Adipocyte (in vitro differentiated cells): ENCODE measurements around the gene CCDC78.

Experiments used
- DNase-seq: peaks from one replicate; pipeline ENCODE4 v3.0.0-alpha.2; 2015; ENCODE audit warnings: low read depth
- H3K27me3 ChIP-seq: replicated peaks from 2 replicates; pipeline ENCODE4 v1.7.0; 2013; ENCODE audit warnings: mild to moderate bottlenecking, low read length, moderate library complexity; ENCODE audit not compliant: control insufficient read depth, insufficient read depth
- H3K36me3 ChIP-seq: 2 replicates; pipeline ENCODE4 v1.7.0; 2013; ENCODE audit warnings: low read length, mild to moderate bottlenecking, moderate library complexity; ENCODE audit not compliant: control insufficient read depth, insufficient read depth, severe bottlenecking
- H3K4me1 ChIP-seq: 2 replicates; pipeline ENCODE4 v1.7.0; 2013; ENCODE audit warnings: mild to moderate bottlenecking, low read length, moderate library complexity; ENCODE audit not compliant: control insufficient read depth, insufficient read depth
- H3K4me3 ChIP-seq: 2 replicates; pipeline ENCODE4 v1.7.0; 2013; ENCODE audit warnings: mild to moderate bottlenecking, low read length, moderate library complexity
- H3K9ac ChIP-seq: 2 replicates; pipeline ENCODE4 v1.7.0; 2013; ENCODE audit warnings: mild to moderate bottlenecking, low read length, moderate library complexity
- H3K9me3 ChIP-seq: 2 replicates; pipeline ENCODE4 v1.7.0; 2013; ENCODE audit warnings: mild to moderate bottlenecking, low read length, moderate library complexity; ENCODE audit not compliant: control insufficient read depth

Gene CCDC78

DNA sequence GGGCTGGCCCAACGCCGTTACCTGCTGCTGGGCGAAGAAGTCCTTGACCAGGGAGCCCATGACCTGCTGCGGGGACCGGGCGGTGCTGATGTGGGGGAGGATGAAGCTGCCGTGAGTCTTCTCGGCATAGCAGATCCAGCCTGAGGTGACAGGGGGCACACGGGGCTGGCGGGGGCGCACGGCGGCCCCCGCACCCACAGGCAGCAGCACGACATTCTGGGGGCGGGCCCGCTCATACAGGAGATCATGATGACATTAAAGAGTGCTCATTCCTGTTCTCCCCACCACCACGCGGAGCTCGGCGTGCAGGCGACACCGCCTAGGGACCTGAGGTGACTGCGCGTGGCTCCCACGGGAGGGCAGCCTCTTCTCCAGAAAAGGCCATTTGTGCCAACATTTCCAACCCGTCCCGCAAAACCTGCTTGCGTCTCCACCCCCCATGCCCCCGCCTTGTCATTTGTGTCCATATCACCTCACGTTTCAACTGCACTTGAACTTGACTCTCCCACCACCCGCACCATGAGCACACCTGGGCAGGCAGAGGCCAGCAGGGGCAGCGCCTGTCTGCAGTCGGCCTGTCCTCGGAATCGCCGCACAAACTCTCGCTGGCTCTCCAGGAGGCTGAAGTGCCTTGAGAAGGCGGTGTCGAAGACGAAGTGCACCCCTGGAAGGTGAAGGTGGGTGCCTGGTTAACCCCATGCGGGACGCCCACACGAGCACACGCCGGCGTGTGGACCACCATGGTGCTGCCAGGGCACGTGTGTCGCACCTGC, 8.2 kb upstream of the CCDC78 start:
- Histone ChIP-seq H3K27me3 (no peaks in the 10 kb centered on the region), H3K36me3 (peaks cover 46% of the 10 kb centered on the region), H3K4me3 (no peak overlapping the region), H3K9me3 (no peaks in the 10 kb centered on the region), H3K4me1 (no peaks in the 10 kb centered on the region), H3K9ac (no peak overlapping the region)
- DNase-seq: no peak

DNA sequence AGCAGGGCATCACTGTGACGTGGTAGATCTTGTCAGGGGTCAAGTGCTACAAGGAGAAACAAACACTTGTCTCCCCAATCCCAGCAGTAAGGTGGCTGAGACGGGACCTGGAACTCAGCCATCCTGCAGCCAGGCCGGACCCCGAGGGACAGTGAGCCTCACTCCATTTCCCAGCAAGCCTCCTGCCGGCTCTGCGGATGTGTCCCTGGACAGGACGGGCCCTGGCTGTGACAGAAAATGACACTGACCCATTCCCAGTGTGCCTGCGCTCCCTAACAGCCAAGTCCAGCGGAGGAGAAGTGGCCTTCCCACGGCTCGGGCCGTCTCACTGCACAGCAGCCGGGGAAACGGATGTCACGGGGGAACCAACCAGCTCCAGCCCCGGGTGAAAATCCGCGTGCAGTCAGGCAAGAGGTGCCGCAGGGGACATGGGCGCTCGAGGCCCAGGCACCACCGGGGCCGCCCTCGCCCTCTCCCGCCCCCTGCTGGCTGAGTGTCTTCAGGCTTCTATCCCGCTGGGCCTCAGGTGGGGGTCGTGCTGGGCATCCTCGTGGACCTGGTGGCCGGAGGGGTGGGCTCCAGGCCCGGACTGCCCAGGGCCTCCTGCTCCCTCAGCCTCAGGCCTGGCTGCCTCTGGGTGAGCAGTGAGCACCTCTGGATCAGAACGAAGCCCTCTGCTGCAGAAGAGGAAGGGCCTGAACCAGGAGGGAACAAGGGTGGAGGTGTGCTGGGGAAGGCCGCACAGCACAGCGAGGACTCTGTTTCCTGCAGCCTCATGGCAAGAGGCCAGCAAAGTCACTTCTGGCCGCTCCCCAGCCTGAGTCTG, 7.4 kb upstream of the CCDC78 start:
- no peak overlapping the region for H3K4me3 ChIP-seq
- peaks cover under 1% of the 10 kb centered on the region for H3K4me1 ChIP-seq
- no peaks in the 10 kb centered on the region for H3K27me3 ChIP-seq
- no peak for DNase-seq
- no peak overlapping the region for H3K9ac ChIP-seq
- H3K9me3 ChIP-seq: no peaks in the 10 kb centered on the region
- peaks cover 46% of the 10 kb centered on the region for H3K36me3 ChIP-seq

DNA sequence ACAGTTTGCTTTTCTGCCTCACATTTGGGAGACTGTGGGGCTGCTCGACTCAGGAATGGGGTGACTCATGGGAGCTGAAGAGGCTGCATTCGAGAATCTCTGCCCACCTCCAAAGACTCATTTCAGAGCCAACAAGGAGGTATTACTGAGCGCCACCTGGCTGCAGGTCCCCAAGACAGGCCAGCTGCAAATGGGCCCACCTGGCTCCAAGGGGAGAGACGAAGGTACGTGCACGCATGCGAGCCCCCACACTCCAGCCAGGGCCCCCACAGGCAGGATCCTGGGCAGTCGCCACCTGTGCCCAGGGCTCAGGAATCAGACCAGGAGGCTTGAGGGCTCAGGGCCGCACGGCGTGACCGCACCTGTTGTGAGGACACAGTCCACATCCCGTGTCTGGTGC, 6.7 kb upstream of the CCDC78 start:
- no peaks in the 10 kb centered on the region for H3K27me3 ChIP-seq
- peaks cover 3% of the 10 kb centered on the region for H3K4me1 ChIP-seq
- no peak overlapping the region for H3K9ac ChIP-seq
- H3K9me3 ChIP-seq: no peaks in the 10 kb centered on the region
- H3K4me3 ChIP-seq: no peak overlapping the region
- peaks cover 46% of the 10 kb centered on the region for H3K36me3 ChIP-seq
- DNase-seq: no peak

DNA sequence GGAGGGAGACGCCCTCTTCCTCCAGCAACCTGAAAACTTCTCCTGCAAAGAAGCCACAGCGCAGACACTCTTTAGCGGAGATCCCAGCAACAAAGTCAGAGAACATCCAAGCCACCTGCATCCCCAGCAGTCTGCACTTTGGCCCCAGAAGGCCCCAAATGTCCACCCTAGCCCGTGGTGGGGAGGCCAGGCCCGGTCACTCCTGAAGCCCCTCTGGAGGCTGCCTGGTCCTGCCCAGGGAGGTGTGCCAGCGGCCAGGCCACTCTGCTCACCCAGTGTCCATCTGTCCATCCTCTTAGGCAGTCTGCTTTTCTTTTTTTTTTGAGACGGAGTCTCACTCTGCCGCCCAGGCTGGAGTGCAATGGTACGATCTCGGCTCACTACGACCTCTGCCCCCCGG, 6.1 kb upstream of the CCDC78 start:
- no peak overlapping the region for H3K9ac ChIP-seq
- no peak overlapping the region for H3K4me3 ChIP-seq
- peaks cover 4% of the 10 kb centered on the region for H3K4me1 ChIP-seq
- no peaks in the 10 kb centered on the region for H3K9me3 ChIP-seq
- peaks cover 44% of the 10 kb centered on the region for H3K36me3 ChIP-seq
- H3K27me3 ChIP-seq: no peaks in the 10 kb centered on the region
- DNase-seq: no peak

DNA sequence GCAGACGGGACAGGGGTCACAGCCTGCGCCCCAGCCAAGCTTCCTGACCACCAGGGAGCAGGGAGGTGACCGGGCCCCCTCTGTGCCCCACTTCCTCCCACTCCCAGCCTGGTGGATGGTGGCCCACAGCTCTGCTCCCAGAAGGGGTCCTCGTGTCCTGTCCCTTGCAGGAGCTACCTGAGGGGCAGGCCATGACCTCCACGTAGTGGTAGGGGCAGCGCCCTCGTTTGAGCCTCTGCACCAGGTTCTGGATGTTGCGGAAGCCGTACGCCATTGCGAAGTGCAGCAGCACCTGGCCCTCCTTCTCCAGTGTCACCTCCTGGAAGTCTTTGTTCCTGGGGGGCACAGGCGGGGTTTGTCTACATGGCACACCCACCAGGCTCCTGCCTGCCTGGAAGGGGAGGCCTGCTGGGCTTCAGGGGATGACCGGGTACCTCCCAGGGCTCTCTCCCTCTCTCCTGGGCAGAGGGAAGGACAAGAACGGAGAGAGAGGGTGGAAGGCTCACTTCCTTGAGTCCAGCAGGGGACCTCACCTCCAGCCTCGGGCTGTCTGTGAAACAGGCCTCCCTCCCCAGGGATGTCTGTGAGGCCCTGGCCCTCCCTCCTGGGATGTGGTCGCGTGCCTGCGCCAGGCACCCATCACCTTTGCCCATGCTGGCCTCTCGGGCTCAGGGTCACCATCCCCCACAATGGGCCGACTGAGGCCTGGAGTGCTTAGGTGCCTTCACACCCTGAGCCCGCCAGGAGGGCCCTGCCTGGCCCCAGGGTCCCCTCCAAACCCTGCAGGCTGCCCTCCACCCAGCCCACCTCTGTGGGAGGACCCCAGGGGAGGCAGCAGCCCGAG, 4.6 kb upstream of the CCDC78 start:
- Histone ChIP-seq H3K4me1 (peaks cover 6% of the 10 kb centered on the region), H3K9me3 (no peaks in the 10 kb centered on the region), H3K27me3 (no peaks in the 10 kb centered on the region), H3K36me3 (peaks cover 30% of the 10 kb centered on the region), H3K9ac (no peak overlapping the region), H3K4me3 (no peak overlapping the region)
- DNase-seq: no peak

DNA sequence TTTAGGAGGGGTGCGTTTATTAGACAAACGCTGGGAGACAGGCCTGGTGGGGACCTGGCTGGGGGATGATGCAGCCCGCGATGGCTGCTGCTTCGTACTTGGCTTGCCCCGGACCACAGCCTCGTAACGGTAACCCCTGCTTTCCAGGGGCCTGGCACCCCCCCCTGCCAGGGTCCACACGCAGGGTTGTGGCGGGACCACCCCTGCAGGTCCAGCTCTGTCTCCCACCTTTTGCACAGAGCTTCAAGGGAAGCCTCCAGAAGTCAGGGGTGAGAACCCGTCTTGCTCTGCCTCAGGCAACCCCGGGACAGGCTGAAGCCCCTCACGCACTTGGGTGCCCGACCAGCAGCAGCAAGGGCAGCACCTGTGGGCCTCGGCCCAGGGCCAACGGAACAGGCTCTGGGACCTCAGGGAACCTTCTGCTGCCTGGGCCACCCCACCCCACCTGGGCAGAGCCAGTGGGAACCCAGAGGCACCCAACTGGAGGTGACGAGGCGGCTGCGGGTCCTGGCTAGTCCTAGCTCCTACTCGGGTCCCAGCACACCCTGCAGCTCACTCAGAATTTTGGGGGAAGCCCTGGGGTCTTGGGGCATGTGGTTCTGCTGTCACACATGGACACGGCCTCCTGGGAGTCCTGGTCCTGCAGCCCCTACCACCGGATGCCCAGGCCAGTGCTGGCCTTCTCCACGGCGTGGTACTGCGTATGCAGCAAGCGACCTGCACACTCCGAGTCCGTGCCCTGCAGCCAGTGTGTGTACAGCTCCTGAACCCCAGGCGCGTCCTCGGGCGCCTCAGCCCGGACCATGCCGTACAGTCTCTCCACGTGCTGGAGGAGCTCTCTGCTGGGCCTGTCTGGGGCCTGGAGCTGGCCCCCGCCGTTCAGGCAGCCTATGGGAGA, 3.8 kb upstream of the CCDC78 start:
- peaks cover 6% of the 10 kb centered on the region for H3K4me1 ChIP-seq
- H3K9ac ChIP-seq: no peak overlapping the region
- H3K27me3 ChIP-seq: no peaks in the 10 kb centered on the region
- H3K36me3 ChIP-seq: peaks cover 21% of the 10 kb centered on the region
- no peak overlapping the region for H3K4me3 ChIP-seq
- H3K9me3 ChIP-seq: no peaks in the 10 kb centered on the region
- no peak for DNase-seq

DNA sequence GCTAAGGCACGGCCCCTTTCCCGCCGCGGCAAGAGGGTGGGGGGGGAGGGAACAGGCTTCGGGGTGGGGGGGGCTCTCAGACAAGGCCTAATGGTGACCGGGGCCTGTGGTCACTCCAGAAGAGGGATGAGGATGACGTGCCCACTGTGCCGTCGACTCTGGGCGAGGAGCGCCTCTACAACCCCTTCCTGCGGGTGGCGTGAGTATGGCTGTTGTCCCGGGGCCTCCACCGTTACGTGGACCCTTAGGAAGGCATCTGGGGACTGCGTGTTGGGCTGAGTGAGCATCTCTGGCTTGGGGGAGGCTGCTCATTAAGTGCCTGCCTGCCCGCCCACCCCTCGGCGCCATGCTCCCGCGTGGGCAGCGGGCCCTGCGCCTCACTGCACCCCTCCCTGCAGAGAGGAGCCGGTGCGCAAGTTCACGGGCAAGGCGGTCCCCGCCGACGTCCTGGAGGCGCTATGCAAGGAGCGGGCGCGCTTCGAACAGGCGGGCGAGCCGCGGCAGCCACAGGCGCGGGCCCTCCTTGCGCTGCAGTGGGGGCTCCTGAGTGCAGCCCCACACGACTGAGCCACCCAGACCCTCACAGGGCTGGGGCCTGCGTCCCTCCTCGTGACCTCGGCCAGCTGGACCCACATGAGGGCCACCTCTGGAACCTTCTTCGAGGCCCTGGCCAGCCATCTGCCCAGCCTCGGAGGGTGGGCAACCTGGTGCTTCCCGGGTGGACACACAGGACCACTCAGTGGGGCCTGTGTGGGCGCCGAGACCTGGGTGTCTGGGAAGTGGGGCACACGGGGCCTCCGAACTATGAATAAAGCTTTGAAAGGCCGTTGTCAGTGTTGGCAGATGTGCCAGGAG, 2.9 kb upstream of the CCDC78 start:
- peak overlapping the region; percentile 68 for H3K4me3 ChIP-seq
- no peaks in the 10 kb centered on the region for H3K27me3 ChIP-seq
- no peaks in the 10 kb centered on the region for H3K9me3 ChIP-seq
- H3K36me3 ChIP-seq: peaks cover 13% of the 10 kb centered on the region
- H3K4me1 ChIP-seq: peaks cover 6% of the 10 kb centered on the region
- H3K9ac ChIP-seq: no peak overlapping the region
- DNase-seq: no peak

DNA sequence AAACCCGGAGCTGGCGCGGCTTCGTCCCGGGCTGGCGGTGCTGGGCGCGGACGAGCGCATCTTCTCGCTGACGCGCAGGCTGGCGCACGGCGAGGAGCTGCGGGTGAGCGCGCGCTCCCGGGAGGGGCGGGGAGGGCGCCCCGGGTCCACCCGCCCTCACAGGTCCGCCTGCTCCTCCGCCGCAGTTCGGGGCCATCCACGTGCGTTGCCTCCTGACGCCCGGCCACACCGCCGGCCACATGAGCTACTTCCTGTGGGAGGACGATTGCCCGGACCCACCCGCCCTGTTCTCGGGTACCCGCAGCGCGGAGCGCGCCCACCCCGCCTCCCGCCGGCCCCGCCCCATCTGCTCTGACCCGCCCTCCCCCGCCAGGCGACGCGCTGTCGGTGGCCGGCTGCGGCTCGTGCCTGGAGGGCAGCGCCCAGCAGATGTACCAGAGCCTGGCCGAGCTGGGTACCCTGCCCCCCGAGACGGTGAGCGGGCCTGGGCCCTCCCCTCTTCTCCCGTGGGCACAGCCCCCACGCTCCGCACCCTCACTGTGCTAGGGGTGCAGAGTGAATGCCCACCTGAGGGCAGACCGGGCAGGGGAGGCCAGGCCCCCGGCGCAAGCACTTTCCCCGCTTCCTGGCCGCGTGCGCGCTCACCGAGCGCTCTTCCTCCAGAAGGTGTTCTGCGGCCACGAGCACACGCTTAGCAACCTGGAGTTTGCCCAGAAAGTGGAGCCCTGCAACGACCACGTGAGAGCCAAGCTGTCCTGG, 2.1 kb upstream of the CCDC78 start:
- Histone ChIP-seq H3K36me3 (peaks cover 6% of the 10 kb centered on the region), H3K9me3 (no peaks in the 10 kb centered on the region), H3K4me1 (peaks cover 6% of the 10 kb centered on the region), H3K27me3 (no peaks in the 10 kb centered on the region), H3K4me3 (peak overlapping the region; percentile 68), H3K9ac (peak overlapping the region; percentile 68)
- DNase-seq: peak; percentile 79

DNA sequence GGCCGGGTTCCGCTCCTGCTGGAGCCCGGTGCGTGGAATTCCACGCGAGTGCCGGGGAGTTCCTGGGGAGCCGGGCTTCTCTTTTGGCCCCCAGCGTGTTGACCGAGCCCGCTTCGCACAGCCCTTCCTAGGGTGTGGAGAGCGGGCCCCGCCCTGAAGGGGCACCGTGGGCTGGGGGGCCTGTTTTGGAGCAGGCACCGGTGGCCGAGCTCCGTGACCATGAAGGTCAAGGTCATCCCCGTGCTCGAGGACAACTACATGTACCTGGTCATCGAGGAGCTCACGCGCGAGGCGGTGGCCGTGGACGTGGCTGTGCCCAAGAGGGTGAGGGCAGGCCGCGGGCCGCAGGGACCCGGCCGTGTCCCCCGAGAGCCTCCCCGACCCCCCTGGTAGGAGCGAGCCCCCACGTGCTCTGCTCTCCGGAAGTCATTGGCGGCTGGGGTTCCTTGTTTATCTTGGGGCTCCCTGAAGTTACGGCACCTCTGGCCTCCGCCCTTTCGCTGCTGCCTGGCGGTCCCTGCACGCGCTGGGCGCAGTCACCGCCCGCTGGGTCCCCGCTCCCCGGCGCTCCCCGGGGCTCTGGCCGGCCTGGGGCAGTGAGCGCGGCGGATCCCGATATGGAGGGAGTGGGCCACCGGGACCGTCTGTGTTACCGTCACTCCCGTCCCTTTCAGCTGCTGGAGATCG, 1.2 kb upstream of the CCDC78 start:
- peak; percentile 44 for DNase-seq
- Histone ChIP-seq H3K4me1 (peaks cover 6% of the 10 kb centered on the region), H3K9ac (peak overlapping the region; percentile 86), H3K4me3 (peak overlapping the region; percentile 79), H3K27me3 (no peaks in the 10 kb centered on the region), H3K36me3 (no peaks in the 10 kb centered on the region), H3K9me3 (no peaks in the 10 kb centered on the region)
